ENCODE measurements around the gene ERMAP. TPM values are rescaled to one million over a fixed set of nuclear protein-coding genes. Genes with fewer than 3 reads are reported as not detected.

The ERMAP gene
- total and polyA plus RNA-seq, 9 of the 15 experiments (the other 6 are each of a cell fraction or from before 2014, with no cell fraction given) = 8.0 to 31.4 (median 22.5) TPM

- ChIA-PET CTCF (ENCODE audit: low intra/inter-chr PET ratio) (no interaction called here), POLR2A (interaction anchor here (0.6 to 3.5 kb wide), 18 partner anchors 10 to 303 kb away, joined by 3 to 20 read pairs (median 4); partner anchors contain the start of gene ZNF691)
- intact Hi-C loops (cut with micrococcal nuclease) (loop anchor here (2.0 to 5.0 kb wide), 4 partner anchors 60 to 189 kb away; partner anchors contain the start of genes YBX1 and ZNF691), in situ Hi-C loops (cut with MboI) (no loop called here)
- Histone ChIP-seq H3K79me2 (ENCODE audit: control insufficient read depth, insufficient read depth, low read length) (peaks cover 75% of the 10 kb centered on the region), H3K9me1 (ENCODE audit: control insufficient read depth, insufficient read depth, low read length) (no peaks in the 10 kb centered on the region), H4K20me1 (replicated peaks; ENCODE audit: control insufficient read depth, insufficient read depth, low read length) (peaks cover 15% of the 10 kb centered on the region), H3K9me3 (replicated peaks; ENCODE audit: control insufficient read depth, insufficient read depth, low read depth, low read length) (no peaks in the 10 kb centered on the region), H3K27ac (ENCODE audit: extremely low read depth, low read depth, low read length) (peak overlapping the region; percentile 81), H3K9ac (ENCODE audit: insufficient read depth in 1 of 2, low read depth in 2 of 2, low read length in 2 of 2) (peak overlapping the region; percentile 87 to 98), H2AFZ (ENCODE audit: low read depth, low read length) (peak overlapping the region; percentile 85), H3K27me3 (ENCODE audit: control insufficient read depth in 2 of 2, insufficient read depth in 2 of 2, low read length in 2 of 2) (no peaks in the 10 kb centered on the region), H3K4me2 (ENCODE audit: insufficient read depth, low read length) (peak overlapping the region; percentile 100), H3K4me1 (replicated peaks in 1 of 2; ENCODE audit: control insufficient read depth in 2 of 2, insufficient read depth in 2 of 2, low read length in 2 of 2) (peaks cover 12 to 24% of the 10 kb centered on the region in 2 experiments; a peak in 3 of 5 replicates), H3K4me3 (peak overlapping the region; percentile 76), H3K36me3 (ENCODE audit: control insufficient read depth, insufficient read depth, low read length) (peaks cover 20% of the 10 kb centered on the region)
- ATAC-seq = peak; percentile 55
- BruUV-seq (replicated peaks) = no TSS peak
- under 1% methylated on average over 21 of the region's 23 CpGs for WGBS (ENCODE audit: insufficient coverage, low coverage, missing lambda C conversion rate)
- DNase-seq (ENCODE audit: extremely low read depth in 1 of 4, low spot score in 3 of 4) = peak in 1 of 4 experiments; percentile 65
- FAIRE-seq = peak; percentile 32
- TF ChIP-seq, protein P1, sequence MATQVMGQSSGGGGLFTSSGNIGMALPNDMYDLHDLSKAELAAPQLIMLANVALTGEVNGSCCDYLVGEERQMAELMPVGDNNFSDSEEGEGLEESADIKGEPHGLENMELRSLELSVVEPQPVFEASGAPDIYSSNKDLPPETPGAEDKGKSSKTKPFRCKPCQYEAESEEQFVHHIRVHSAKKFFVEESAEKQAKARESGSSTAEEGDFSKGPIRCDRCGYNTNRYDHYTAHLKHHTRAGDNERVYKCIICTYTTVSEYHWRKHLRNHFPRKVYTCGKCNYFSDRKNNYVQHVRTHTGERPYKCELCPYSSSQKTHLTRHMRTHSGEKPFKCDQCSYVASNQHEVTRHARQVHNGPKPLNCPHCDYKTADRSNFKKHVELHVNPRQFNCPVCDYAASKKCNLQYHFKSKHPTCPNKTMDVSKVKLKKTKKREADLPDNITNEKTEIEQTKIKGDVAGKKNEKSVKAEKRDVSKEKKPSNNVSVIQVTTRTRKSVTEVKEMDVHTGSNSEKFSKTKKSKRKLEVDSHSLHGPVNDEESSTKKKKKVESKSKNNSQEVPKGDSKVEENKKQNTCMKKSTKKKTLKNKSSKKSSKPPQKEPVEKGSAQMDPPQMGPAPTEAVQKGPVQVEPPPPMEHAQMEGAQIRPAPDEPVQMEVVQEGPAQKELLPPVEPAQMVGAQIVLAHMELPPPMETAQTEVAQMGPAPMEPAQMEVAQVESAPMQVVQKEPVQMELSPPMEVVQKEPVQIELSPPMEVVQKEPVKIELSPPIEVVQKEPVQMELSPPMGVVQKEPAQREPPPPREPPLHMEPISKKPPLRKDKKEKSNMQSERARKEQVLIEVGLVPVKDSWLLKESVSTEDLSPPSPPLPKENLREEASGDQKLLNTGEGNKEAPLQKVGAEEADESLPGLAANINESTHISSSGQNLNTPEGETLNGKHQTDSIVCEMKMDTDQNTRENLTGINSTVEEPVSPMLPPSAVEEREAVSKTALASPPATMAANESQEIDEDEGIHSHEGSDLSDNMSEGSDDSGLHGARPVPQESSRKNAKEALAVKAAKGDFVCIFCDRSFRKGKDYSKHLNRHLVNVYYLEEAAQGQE (IDR thresholded peaks at IDR 0.05; ENCODE audit: borderline replicate concordance) = no peak
- TF ChIP-seq, protein P1 (CRISPR knock-in tag; IDR thresholded peaks at IDR 0.05; ENCODE audit: low read depth) = 0 out of 2 replicates have a peak, but pooled peaks have one; percentile 5
- TF ChIP-seq SMARCA4 (IDR thresholded peaks at IDR 0.05) (peak; percentile 41; the same call in 1 of the 2 replicates), NKRF (IDR thresholded peaks at IDR 0.05; ENCODE audit: borderline replicate concordance) (peak; percentile 86), PCBP1 (IDR thresholded peaks at IDR 0.05; ENCODE audit: low read depth, low read length, poor library complexity, severe bottlenecking) (peak; percentile 9), ZFP36 (IDR thresholded peaks at IDR 0.05; ENCODE audit: low read depth, low read length, partially characterized antibody) (no peak)
- TF ChIP-seq, protein P2, sequence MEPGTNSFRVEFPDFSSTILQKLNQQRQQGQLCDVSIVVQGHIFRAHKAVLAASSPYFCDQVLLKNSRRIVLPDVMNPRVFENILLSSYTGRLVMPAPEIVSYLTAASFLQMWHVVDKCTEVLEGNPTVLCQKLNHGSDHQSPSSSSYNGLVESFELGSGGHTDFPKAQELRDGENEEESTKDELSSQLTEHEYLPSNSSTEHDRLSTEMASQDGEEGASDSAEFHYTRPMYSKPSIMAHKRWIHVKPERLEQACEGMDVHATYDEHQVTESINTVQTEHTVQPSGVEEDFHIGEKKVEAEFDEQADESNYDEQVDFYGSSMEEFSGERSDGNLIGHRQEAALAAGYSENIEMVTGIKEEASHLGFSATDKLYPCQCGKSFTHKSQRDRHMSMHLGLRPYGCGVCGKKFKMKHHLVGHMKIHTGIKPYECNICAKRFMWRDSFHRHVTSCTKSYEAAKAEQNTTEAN (CRISPR knock-in tag; IDR thresholded peaks at IDR 0.05) = peak; percentile 62; the same call in 1 of the 2 replicates
- TF ChIP-seq, protein P3, sequence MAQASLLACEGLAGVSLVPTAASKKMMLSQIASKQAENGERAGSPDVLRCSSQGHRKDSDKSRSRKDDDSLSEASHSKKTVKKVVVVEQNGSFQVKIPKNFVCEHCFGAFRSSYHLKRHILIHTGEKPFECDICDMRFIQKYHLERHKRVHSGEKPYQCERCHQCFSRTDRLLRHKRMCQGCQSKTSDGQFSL (CRISPR knock-in tag; IDR thresholded peaks at IDR 0.05) = no peak
- TF ChIP-seq, protein P3 (tag; IDR thresholded peaks at IDR 0.05) = peak in 1 of 2 experiments; percentile 70; a peak in 1 of 4 replicates
Observed at GRCh38 chr1:42767510-42768000, 49.4 kb upstream of the ERMAP start.

All from K562 (cell line).